GM12878 (cell line): Measurements from ENCODE around the gene C6orf15. TPM values are rescaled to one million over a fixed set of nuclear protein-coding genes. Genes with fewer than 3 reads are reported as not detected.

Experiments
- ATAC-seq: fragments of 200-7000 bp; cut with Tn5 transposase; 3 replicates; pipeline ENCODE4 v1.9.1; 2020; ENCODE audit warnings: mild to moderate bottlenecking, moderate library complexity
- BruUV-seq: library from RNA; stranded (reverse); fragments of 400-500 nt; replicated peaks from 2 replicates; lab custom pipeline; 2021; lab: Mats Ljungman, UMichigan
- CTCF ChIA-PET: fragments of 300-600 bp; sonication (Branson Sonifier 250); formaldehyde crosslinking; extraction: SDS; loops from one replicate; lab custom pipeline; 2021; ENCODE audit warnings: inconsistent platforms; lab: Yijun Ruan, JAX
- POLR2A ChIA-PET: fragments of 350-600 bp; formaldehyde crosslinking; extraction: SDS; loops from one replicate; lab custom pipeline; 2021; ENCODE audit warnings: inconsistent platforms; lab: Charles Lee
- RAD21 ChIA-PET: fragments of 300-600 bp; sonication (Branson Sonifier 250); formaldehyde crosslinking; loops from one replicate; lab custom pipeline; 2023; ENCODE audit warnings: antibody characterized with exemption; ENCODE audit not compliant: unreplicated experiment; lab: Charles Lee
- SMC1A ChIA-PET: fragments of 300-600 bp; sonication (Branson Sonifier 250); formaldehyde crosslinking; loops from one replicate; lab custom pipeline; 2023; ENCODE audit not compliant: unreplicated experiment, uncharacterized antibody; lab: Charles Lee
- DNase-seq: peaks from one replicate; pipeline ENCODE4 v3.0.0-alpha.2; 2011; ENCODE audit warnings: low read depth, low spot score
- FAIRE-seq: peaks from 3 replicates; lab custom pipeline; 2011; peaks lifted over from hg19 to GRCh38; lab: Jason Lieb, UNC
- H2AFZ ChIP-seq: 2 replicates; pipeline ENCODE4 v1.6.0; 2011; ENCODE audit warnings: low read depth, low read length, control low read depth; ENCODE audit not compliant: control insufficient read depth
- H3K27ac ChIP-seq: 2 replicates; pipeline ENCODE4 v1.5.1; 2011; ENCODE audit warnings: control low read depth; ENCODE audit not compliant: control insufficient read depth, insufficient read depth
- H3K27me3 ChIP-seq, 2 experiments: replicated peaks in 1 of 2; 2 replicates each; pipeline versions ENCODE4 v1.6.0 to v1.6.1; 2011; ENCODE audit warnings: low read length in 1 of 2; ENCODE audit not compliant: control insufficient read depth in 2 of 2, insufficient read depth in 2 of 2
- H3K36me3 ChIP-seq, 2 experiments: 2 replicates each; pipeline ENCODE4 v1.5.1; 2011; ENCODE audit warnings: low read length in 1 of 2; ENCODE audit not compliant: control insufficient read depth in 2 of 2, insufficient read depth in 2 of 2
- H3K4me1 ChIP-seq: 2 replicates; pipeline ENCODE4 v1.6.1; 2011; ENCODE audit warnings: mild to moderate bottlenecking, low read length, moderate library complexity, mixed read lengths; ENCODE audit not compliant: control insufficient read depth, insufficient read depth
- H3K4me2 ChIP-seq: 2 replicates; pipeline ENCODE4 v1.6.0; 2011; ENCODE audit warnings: control low read depth; ENCODE audit not compliant: control insufficient read depth, insufficient read depth
- H3K4me3 ChIP-seq: fragments of 200-600 bp; sonication (generic); 2 replicates; pipeline ENCODE4 v1.5.1; 2016
- H3K79me2 ChIP-seq: 2 replicates; pipeline ENCODE4 v1.6.0; 2011; ENCODE audit warnings: low read length; ENCODE audit not compliant: control insufficient read depth, insufficient read depth
- H3K9ac ChIP-seq: 2 replicates; pipeline ENCODE4 v1.8.0; 2011; ENCODE audit warnings: low read length, control low read depth, mixed read lengths; ENCODE audit not compliant: control insufficient read depth, insufficient read depth
- H3K9me3 ChIP-seq: replicated peaks from 3 replicates; pipeline ENCODE4 v1.5.1; 2011; ENCODE audit warnings: mild to moderate bottlenecking, low read length; ENCODE audit not compliant: control insufficient read depth, insufficient read depth
- H4K20me1 ChIP-seq: 2 replicates; pipeline ENCODE4 v1.6.0; 2011; ENCODE audit not compliant: control insufficient read depth, insufficient read depth
- CHD1 ChIP-seq: IDR thresholded peaks from 2 replicates; pipeline ENCODE4 v1.6.1; 2012; ENCODE audit warnings: low read depth, low read length, improper control_type of control experiment
- ESRRA ChIP-seq: IDR thresholded peaks from 2 replicates; pipeline ENCODE4 v1.6.1; 2012; ENCODE audit warnings: mild to moderate bottlenecking, low read length, improper control_type of control experiment
- LARP7 ChIP-seq: fragments of 450-650 bp; IDR thresholded peaks from 2 replicates; pipeline ENCODE4 v1.6.1; 2017; ENCODE audit warnings: mild to moderate bottlenecking
- NR2C1 ChIP-seq: fragments of 450-650 bp; IDR thresholded peaks from 2 replicates; pipeline ENCODE4 v1.6.1; 2017; ENCODE audit warnings: antibody characterized with exemption, mild to moderate bottlenecking, moderate library complexity
- SMAD5 ChIP-seq: IDR thresholded peaks from 2 replicates; pipeline ENCODE4 v1.6.1; 2016; ENCODE audit warnings: antibody characterized with exemption, low read depth
- SUPT20H ChIP-seq: IDR thresholded peaks from 2 replicates; pipeline ENCODE4 v1.6.1; 2011; ENCODE audit warnings: low read depth, mild to moderate bottlenecking, low read length, moderate library complexity, borderline replicate concordance; ENCODE audit not compliant: control insufficient read depth
- YY1 ChIP-seq: IDR thresholded peaks from 2 replicates; pipeline ENCODE4 v1.6.1; 2011; ENCODE audit warnings: low read depth, mild to moderate bottlenecking, low read length
- ZNF384 ChIP-seq: IDR thresholded peaks from 2 replicates; pipeline ENCODE4 v1.6.1; 2012; ENCODE audit warnings: low read depth, mild to moderate bottlenecking, low read length, improper control_type of control experiment, borderline replicate concordance
- WGBS: methylation state at CpG from one replicate; pipeline ENCODE4 v1.1.6; 2016; ENCODE audit warnings: low lambda C conversion rate; ENCODE audit not compliant: insufficient replicate concordance, insufficient coverage; ENCODE audit errors: missing lambda C conversion rate; 5-methylcytosine and 5-hydroxymethylcytosine counted together
- in situ Hi-C: fragments of 300-500 bp; cut with MboI; formaldehyde crosslinking; loops from 9 replicates; pipeline ENCODE4 v1.14.3; 2018; ENCODE audit warnings: mixed read lengths
- intact Hi-C: fragments of 100-400 bp; cut with micrococcal nuclease; formaldehyde crosslinking; loops from one replicate; pipeline ENCODE4 v1.14.2; 2022; ENCODE audit not compliant: unreplicated experiment
- polyA plus RNA-seq, 11 experiments: library from polyadenylated mRNA; depleted of rRNA in 4 of 11; unstranded in 6 of 11; stranded (reverse) in 5 of 11; fragments of >200 nt; fragmentation: Nextera tagmentation in 4 of 11; fragmentation: Illumina TruSeq in 1 of 11; extraction: Ambion mirVana in 4 of 11; extraction: Trizol in 1 of 11; gene quantifications; 1 replicate in 1 of 11; 2 replicates in 10 of 11; pipeline versions ENCODE4 v1.2.1 to v1.2.3, GENCODE V29; 2011 to 2016; ENCODE audit warnings: inconsistent platforms in 2 of 11, missing spikeins in 2 of 11, low read depth in 1 of 11
- total RNA-seq, 4 experiments: library from RNA; depleted of rRNA in 3 of 4; stranded (reverse); fragments of >200 nt in 3 of 4; fragmentation: Illumina TruSeq in 1 of 4; extraction: Trizol in 1 of 4; gene quantifications; 2 replicates each; pipeline versions ENCODE4 v1.2.1 to v1.2.3, GENCODE V29; 2013 to 2021
- TF ChIP-seq, protein P1 (sequence below): fragments of 450-650 bp; IDR thresholded peaks from 2 replicates; pipeline ENCODE4 v1.6.1; 2017; ENCODE audit warnings: mild to moderate bottlenecking, moderate library complexity
- TF ChIP-seq, protein P2 (sequence below): IDR thresholded peaks from 2 replicates; pipeline ENCODE4 v1.6.1; 2011; ENCODE audit warnings: low read depth, low read length, improper control_type of control experiment, borderline replicate concordance
- TF ChIP-seq, protein P3 (sequence below): IDR thresholded peaks from 2 replicates; pipeline ENCODE4 v1.6.1; 2012; ENCODE audit warnings: improper control_type of control experiment, low read depth, low read length; ENCODE audit not compliant: insufficient replicate concordance
- TF ChIP-seq, protein P4 (sequence below): IDR thresholded peaks from 2 replicates; pipeline ENCODE4 v1.6.1; 2011; ENCODE audit warnings: borderline replicate concordance, low read depth, mild to moderate bottlenecking, moderate library complexity, mixed read lengths, low read length; ENCODE audit not compliant: insufficient read depth; ENCODE audit errors: extremely low read length

Gene C6orf15
- total and polyA plus RNA-seq, 10 of the 15 experiments (the other 5 are each of a cell fraction or from before 2014, with no cell fraction given): not detected

DNA sequence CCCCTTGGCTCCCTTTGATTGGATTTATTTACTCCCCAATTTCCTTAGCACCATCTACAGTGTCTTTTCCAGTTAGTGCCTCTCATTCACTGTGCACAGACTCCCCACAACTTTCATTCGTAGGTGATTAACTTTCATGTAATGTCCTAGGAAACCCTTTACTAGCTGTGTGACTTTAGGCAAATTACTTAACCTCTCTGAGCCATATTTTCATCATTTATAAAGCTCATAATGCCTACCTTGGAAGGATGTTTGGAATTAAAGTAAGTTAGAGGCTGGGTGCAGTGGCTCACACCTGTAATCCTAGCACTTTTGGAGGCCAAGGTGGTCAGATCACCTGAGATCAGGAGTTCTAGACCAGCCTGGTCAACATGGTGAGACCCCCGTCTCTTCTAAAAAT lies 20.1 kb downstream of the C6orf15 start:
- H4K20me1 ChIP-seq: no peaks in the 10 kb centered on the region
- no peak overlapping the region for H3K9ac ChIP-seq
- no peak overlapping the region for H3K4me3 ChIP-seq
- no peaks in the 10 kb centered on the region for H3K36me3 ChIP-seq
- DNase-seq: no peak
- POLR2A ChIA-PET: interaction anchor here (1.5 kb wide), 1 partner anchor 34 kb away, joined by 4 read pairs; no protein-coding TSS in a partner anchor
- in situ Hi-C loops: loop anchor here (10.0 kb wide), 1 partner anchor 627 kb away; no protein-coding TSS in a partner anchor
- SMC1A ChIA-PET: interaction anchor here (0.6 to 1.6 kb wide), 4 partner anchors 9 to 601 kb away, joined by 3 to 5 read pairs (median 3); no protein-coding TSS in a partner anchor
- no peak overlapping the region for H3K27ac ChIP-seq
- H2AFZ ChIP-seq: no peak overlapping the region
- H3K9me3 ChIP-seq: no peaks in the 10 kb centered on the region
- ATAC-seq: no peak
- no TSS peak for BruUV-seq
- H3K79me2 ChIP-seq: no peaks in the 10 kb centered on the region
- FAIRE-seq: no peak
- CTCF ChIA-PET: interaction anchor here (1.3 to 4.6 kb wide), 5 partner anchors 13 to 547 kb away, joined by 3 to 30 read pairs (median 6); partner anchors contain the start of gene PSORS1C1
- no peaks in the 10 kb centered on the region for H3K4me1 ChIP-seq
- RAD21 ChIA-PET: interaction anchor here (1.7 kb wide), 1 partner anchor 10 kb away, joined by 5 read pairs; no protein-coding TSS in a partner anchor
- WGBS: 0% methylated on average over 2 of the region's 2 CpGs
- no peak overlapping the region for H3K4me2 ChIP-seq
- no peaks in the 10 kb centered on the region; a peak in 1 of 4 replicates for H3K27me3 ChIP-seq
- intact Hi-C loops: no loop called here
- TF ChIP-seq, protein P1, sequence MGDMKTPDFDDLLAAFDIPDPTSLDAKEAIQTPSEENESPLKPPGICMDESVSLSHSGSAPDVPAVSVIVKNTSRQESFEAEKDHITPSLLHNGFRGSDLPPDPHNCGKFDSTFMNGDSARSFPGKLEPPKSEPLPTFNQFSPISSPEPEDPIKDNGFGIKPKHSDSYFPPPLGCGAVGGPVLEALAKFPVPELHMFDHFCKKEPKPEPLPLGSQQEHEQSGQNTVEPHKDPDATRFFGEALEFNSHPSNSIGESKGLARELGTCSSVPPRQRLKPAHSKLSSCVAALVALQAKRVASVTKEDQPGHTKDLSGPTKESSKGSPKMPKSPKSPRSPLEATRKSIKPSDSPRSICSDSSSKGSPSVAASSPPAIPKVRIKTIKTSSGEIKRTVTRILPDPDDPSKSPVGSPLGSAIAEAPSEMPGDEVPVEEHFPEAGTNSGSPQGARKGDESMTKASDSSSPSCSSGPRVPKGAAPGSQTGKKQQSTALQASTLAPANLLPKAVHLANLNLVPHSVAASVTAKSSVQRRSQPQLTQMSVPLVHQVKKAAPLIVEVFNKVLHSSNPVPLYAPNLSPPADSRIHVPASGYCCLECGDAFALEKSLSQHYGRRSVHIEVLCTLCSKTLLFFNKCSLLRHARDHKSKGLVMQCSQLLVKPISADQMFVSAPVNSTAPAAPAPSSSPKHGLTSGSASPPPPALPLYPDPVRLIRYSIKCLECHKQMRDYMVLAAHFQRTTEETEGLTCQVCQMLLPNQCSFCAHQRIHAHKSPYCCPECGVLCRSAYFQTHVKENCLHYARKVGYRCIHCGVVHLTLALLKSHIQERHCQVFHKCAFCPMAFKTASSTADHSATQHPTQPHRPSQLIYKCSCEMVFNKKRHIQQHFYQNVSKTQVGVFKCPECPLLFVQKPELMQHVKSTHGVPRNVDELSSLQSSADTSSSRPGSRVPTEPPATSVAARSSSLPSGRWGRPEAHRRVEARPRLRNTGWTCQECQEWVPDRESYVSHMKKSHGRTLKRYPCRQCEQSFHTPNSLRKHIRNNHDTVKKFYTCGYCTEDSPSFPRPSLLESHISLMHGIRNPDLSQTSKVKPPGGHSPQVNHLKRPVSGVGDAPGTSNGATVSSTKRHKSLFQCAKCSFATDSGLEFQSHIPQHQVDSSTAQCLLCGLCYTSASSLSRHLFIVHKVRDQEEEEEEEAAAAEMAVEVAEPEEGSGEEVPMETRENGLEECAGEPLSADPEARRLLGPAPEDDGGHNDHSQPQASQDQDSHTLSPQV: no peak
- TF ChIP-seq, protein P2, sequence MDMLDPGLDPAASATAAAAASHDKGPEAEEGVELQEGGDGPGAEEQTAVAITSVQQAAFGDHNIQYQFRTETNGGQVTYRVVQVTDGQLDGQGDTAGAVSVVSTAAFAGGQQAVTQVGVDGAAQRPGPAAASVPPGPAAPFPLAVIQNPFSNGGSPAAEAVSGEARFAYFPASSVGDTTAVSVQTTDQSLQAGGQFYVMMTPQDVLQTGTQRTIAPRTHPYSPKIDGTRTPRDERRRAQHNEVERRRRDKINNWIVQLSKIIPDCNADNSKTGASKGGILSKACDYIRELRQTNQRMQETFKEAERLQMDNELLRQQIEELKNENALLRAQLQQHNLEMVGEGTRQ: no peak
- TF ChIP-seq SMAD5 (no peak), YY1 (no peak), LARP7 (no peak), ESRRA (no peak), CHD1 (no peak), NR2C1 (no peak), ZNF384 (no peak), SUPT20H (no peak)
- TF ChIP-seq, protein P3, sequence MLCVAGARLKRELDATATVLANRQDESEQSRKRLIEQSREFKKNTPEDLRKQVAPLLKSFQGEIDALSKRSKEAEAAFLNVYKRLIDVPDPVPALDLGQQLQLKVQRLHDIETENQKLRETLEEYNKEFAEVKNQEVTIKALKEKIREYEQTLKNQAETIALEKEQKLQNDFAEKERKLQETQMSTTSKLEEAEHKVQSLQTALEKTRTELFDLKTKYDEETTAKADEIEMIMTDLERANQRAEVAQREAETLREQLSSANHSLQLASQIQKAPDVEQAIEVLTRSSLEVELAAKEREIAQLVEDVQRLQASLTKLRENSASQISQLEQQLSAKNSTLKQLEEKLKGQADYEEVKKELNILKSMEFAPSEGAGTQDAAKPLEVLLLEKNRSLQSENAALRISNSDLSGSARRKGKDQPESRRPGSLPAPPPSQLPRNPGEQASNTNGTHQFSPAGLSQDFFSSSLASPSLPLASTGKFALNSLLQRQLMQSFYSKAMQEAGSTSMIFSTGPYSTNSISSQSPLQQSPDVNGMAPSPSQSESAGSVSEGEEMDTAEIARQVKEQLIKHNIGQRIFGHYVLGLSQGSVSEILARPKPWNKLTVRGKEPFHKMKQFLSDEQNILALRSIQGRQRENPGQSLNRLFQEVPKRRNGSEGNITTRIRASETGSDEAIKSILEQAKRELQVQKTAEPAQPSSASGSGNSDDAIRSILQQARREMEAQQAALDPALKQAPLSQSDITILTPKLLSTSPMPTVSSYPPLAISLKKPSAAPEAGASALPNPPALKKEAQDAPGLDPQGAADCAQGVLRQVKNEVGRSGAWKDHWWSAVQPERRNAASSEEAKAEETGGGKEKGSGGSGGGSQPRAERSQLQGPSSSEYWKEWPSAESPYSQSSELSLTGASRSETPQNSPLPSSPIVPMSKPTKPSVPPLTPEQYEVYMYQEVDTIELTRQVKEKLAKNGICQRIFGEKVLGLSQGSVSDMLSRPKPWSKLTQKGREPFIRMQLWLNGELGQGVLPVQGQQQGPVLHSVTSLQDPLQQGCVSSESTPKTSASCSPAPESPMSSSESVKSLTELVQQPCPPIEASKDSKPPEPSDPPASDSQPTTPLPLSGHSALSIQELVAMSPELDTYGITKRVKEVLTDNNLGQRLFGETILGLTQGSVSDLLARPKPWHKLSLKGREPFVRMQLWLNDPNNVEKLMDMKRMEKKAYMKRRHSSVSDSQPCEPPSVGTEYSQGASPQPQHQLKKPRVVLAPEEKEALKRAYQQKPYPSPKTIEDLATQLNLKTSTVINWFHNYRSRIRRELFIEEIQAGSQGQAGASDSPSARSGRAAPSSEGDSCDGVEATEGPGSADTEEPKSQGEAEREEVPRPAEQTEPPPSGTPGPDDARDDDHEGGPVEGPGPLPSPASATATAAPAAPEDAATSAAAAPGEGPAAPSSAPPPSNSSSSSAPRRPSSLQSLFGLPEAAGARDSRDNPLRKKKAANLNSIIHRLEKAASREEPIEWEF: no peak
- TF ChIP-seq, protein P4, sequence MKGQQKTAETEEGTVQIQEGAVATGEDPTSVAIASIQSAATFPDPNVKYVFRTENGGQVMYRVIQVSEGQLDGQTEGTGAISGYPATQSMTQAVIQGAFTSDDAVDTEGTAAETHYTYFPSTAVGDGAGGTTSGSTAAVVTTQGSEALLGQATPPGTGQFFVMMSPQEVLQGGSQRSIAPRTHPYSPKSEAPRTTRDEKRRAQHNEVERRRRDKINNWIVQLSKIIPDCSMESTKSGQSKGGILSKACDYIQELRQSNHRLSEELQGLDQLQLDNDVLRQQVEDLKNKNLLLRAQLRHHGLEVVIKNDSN: no peak
